Measurements from ENCODE around the gene APOL1. TPM values are rescaled to one million over a fixed set of nuclear protein-coding genes. Genes with fewer than 3 reads are reported as not detected.
A peak's percentile ranks its signal among the peaks of the same experiment; 100 is the strongest.
"Not testable (repeated sequence)": the region's sequence is repeated elsewhere in the genome, so short reads cannot be mapped to it uniquely, and the experiment has no call there.

Gene APOL1
- total RNA-seq, 1 experiment from 2014 or later, result 16.0 TPM

GRCh38 chr22:36227396-36227795 is 25.5 kb upstream of the APOL1 start:
- Histone ChIP-seq H3K27ac (ENCODE audit: low read length) (no peak overlapping the region), H3K9me3 (ENCODE audit: control insufficient read depth, insufficient read depth, low read depth, low read length) (no peaks in the 10 kb centered on the region), H3K27me3 (ENCODE audit: control insufficient read depth, insufficient read depth, low read length) (no peaks in the 10 kb centered on the region), H3K36me3 (ENCODE audit: control insufficient read depth, insufficient read depth, low read length) (no peaks in the 10 kb centered on the region), H3K4me3 (ENCODE audit: low read depth in 2 of 2, low read length in 2 of 2) (no peak overlapping the region), H3K4me1 (ENCODE audit: control insufficient read depth, insufficient read depth, low read length) (no peaks in the 10 kb centered on the region)
- ChIA-PET POLR2A (no interaction called here), CTCF (no interaction called here)
- intact Hi-C loops (cut with micrococcal nuclease; ENCODE audit: unreplicated experiment), result no loop called here
- TF ChIP-seq CTCF (IDR thresholded peaks at IDR 0.05) (no peak), TCF7L2 (IDR thresholded peaks at IDR 0.05; ENCODE audit: low read depth, low read length) (no peak), SIN3A (IDR thresholded peaks at IDR 0.05; ENCODE audit: borderline replicate concordance, insufficient read depth, low read depth, low read length) (no peak), REST (IDR thresholded peaks at IDR 0.05; ENCODE audit: insufficient read depth in 1 of 2, low read depth in 2 of 2, low read length in 1 of 2) (no peak), POLR2AphosphoS5 (IDR thresholded peaks at IDR 0.05; ENCODE audit: low read depth, low read length) (no peak)
- DNase-seq (ENCODE audit: low read depth, low spot score) (no peak), ATAC-seq (no peak)
- in situ Hi-C loops (cut with HindIII; ENCODE audit: low pct_unique_long_range_greater_than_20kb, low sequenced_read_pairs), result no loop called here
- BruUV-seq (replicated peaks), result TSS peak; percentile 90

- BruUV-seq (replicated peaks), result no TSS peak
- DNase-seq (ENCODE audit: low read depth, low spot score) (no peak), ATAC-seq (no peak)
- intact Hi-C loops (cut with micrococcal nuclease; ENCODE audit: unreplicated experiment) (no loop called here), in situ Hi-C loops (cut with HindIII; ENCODE audit: low pct_unique_long_range_greater_than_20kb, low sequenced_read_pairs) (no loop called here)
- Histone ChIP-seq H3K4me3 (ENCODE audit: low read depth in 2 of 2, low read length in 2 of 2) (no peak overlapping the region), H3K27me3 (ENCODE audit: control insufficient read depth, insufficient read depth, low read length) (no peaks in the 10 kb centered on the region), H3K4me1 (ENCODE audit: control insufficient read depth, insufficient read depth, low read length) (no peaks in the 10 kb centered on the region), H3K27ac (ENCODE audit: low read length) (no peak overlapping the region), H3K9me3 (ENCODE audit: control insufficient read depth, insufficient read depth, low read depth, low read length) (no peaks in the 10 kb centered on the region), H3K36me3 (ENCODE audit: control insufficient read depth, insufficient read depth, low read length) (no peaks in the 10 kb centered on the region)
- CTCF ChIA-PET, result no interaction called here
- TF ChIP-seq SIN3A (IDR thresholded peaks at IDR 0.05; ENCODE audit: borderline replicate concordance, insufficient read depth, low read depth, low read length) (no peak), TCF7L2 (IDR thresholded peaks at IDR 0.05; ENCODE audit: low read depth, low read length) (no peak), CTCF (IDR thresholded peaks at IDR 0.05) (no peak), REST (IDR thresholded peaks at IDR 0.05; ENCODE audit: insufficient read depth in 1 of 2, low read depth in 2 of 2, low read length in 1 of 2) (no peak), POLR2AphosphoS5 (IDR thresholded peaks at IDR 0.05; ENCODE audit: low read depth, low read length) (no peak)
- POLR2A ChIA-PET, result no interaction called here
Observed at GRCh38 chr22:36227806-36228205, 25.1 kb upstream of the APOL1 start.

GRCh38 chr22:36228369-36228768 is 24.6 kb upstream of the APOL1 start:
- DNase-seq (ENCODE audit: low read depth, low spot score); H3K4me3 ChIP-seq (ENCODE audit: low read depth in 2 of 2, low read length in 2 of 2); CTCF ChIA-PET; intact Hi-C loops (cut with micrococcal nuclease; ENCODE audit: unreplicated experiment); H3K9me3 ChIP-seq (ENCODE audit: control insufficient read depth, insufficient read depth, low read depth, low read length); H3K27me3 ChIP-seq (ENCODE audit: control insufficient read depth, insufficient read depth, low read length); H3K4me1 ChIP-seq (ENCODE audit: control insufficient read depth, insufficient read depth, low read length); H3K27ac ChIP-seq (ENCODE audit: low read length); H3K36me3 ChIP-seq (ENCODE audit: control insufficient read depth, insufficient read depth, low read length); in situ Hi-C loops (cut with HindIII; ENCODE audit: low pct_unique_long_range_greater_than_20kb, low sequenced_read_pairs); ATAC-seq; POLR2A ChIA-PET; BruUV-seq (replicated peaks): not testable (repeated sequence)

Measured in Panc1 (cell line).